SH-SY5Y (cell line): Measurements from ENCODE around the gene SLC41A3.

Source experiments
- GATA2 ChIP-seq: IDR thresholded peaks from 2 replicates; pipeline ENCODE4 v1.6.1; 2011; ENCODE audit warnings: mild to moderate bottlenecking, low read depth, low read length
- GATA3 ChIP-seq: IDR thresholded peaks from 2 replicates; pipeline ENCODE4 v1.6.1; 2011; ENCODE audit warnings: low read depth, mild to moderate bottlenecking, low read length, moderate library complexity

SLC41A3 gene

DNA sequence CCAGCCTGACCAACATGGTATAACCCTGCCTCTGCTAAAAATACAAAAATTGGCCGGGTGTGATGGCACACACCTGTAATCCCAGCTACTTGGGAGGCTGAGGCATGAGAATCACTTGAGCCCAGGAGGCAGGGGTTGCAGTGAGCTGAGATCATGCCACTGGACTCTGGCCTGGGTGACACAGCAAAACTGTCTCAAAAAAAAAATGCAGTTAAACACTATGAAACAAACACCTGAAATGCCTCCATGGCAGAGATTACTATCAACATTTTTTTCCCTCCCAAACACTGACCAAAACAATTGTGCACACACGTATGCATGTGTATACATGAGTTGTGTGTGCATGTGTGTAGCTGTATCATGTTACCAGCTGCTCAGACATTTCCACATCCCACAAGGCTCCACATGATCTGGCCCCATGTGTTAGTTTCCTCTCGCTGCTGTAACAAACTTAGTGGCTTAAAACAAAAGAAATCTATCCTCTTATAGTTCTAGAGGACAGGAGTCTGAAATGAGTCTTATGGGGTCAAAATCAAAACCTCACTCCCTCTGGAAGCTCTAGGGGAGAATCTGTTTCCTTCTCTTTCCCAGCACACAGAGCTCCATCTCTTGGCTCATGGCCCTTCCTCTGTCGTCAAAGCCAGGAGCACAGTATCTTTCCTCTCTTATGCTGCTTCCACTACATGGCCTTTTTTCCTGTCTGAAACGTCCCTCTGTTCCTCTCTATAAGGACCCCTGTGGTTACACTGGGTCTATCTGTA is 34.5 kb downstream of the SLC41A3 start:
- TF ChIP-seq GATA3: no peak
- no peak for TF ChIP-seq GATA2

GRCh38 chr3:126040386-126040785 is 43.5 kb downstream of the SLC41A3 start:
- TF ChIP-seq GATA3: no peak
- TF ChIP-seq GATA2: no peak

- TF ChIP-seq GATA3 (no peak), GATA2 (no peak)
These were observed 44.1 kb downstream of the SLC41A3 start for GRCh38 chr3:126039870-126040269.

DNA sequence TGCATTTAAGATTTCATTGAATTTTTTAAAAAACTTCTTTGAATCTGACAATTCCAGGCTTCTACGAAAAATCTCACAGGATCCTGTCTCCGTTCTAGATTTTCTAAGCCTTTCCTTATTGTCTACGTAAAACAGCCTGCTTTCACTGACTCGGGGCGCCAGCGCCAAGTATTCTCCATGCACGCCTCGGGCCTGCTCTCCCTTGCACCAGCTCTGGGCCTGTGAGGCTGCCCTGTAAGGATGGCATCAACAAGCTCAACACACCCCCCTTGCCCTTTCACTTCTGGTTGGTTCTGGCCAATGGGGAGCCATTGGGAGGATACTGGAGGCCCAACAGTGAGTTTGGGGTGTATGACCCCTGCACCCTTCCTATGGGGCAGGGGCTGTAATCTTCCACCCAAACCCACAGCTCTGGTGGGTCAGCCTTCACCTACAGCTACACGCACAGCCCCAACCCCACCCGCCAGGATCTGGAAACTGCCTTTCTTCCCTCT is 47.8 kb downstream of the SLC41A3 start:
- no peak for TF ChIP-seq GATA3
- TF ChIP-seq GATA2: no peak

DNA sequence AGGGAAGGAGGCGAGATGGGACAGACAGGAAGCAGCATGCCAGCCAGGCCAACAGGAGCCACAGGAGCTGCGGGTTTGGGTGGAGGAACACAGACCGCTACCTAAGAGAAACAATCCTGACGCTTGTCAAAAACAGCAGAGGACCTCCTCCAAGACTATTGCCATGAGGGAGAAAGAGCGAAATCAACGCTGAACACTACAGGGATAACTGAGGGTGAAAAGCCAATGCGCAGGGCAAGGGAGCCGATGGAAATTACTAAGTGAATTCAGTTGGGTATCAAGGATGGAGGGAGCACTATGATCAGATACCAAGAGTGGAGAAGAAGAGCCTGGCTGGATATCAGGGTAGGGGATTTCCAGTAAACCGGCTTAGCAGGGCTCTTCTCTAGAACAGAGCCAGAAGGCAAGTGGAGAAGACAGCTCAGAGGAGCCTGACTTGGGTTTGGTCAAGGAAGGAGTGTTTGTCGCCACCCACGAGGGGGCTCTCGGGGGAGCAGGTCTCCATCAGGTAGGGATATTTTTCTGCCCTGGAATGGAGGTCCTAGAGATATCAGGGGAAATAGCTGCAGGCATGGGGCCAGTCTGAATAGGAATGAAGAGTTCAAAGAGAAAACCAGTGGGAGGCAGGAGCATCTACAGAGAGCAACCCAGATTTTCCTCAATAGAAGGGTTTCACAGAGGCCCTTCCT is 48.4 kb downstream of the SLC41A3 start:
- TF ChIP-seq GATA2 (no peak), GATA3 (no peak)

- peak; percentile 65 for TF ChIP-seq GATA2
- no peak; the same call in 1 of the 2 replicates for TF ChIP-seq GATA3
These were observed 49.2 kb downstream of the SLC41A3 start for GRCh38 chr3:126034481-126035361.

DNA sequence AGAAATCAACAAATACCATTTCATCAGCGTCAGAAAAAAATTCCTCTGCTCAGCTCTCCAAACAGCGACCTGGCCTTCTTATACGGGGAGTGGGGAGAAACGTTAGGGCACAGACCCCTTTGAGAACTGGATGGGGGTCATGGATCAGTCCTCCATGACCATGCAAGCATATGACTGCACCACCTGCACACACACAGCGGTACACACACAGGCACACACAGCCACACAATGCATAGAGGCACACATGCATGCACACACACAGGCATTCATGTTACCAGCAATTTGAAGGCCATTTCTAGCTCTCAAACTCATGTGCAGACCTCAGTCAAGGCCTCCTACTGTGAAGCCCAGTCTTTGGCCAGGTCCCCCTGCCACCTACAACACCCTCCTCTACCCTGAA is 50.2 kb downstream of the SLC41A3 start:
- TF ChIP-seq GATA2: no peak
- no peak for TF ChIP-seq GATA3

GRCh38 chr3:126033051-126033745 is 50.7 kb downstream of the SLC41A3 start:
- no peak for TF ChIP-seq GATA3
- TF ChIP-seq GATA2: no peak

- TF ChIP-seq GATA2: no peak
- TF ChIP-seq GATA3: no peak
These were observed 51.9 kb downstream of the SLC41A3 start for GRCh38 chr3:126031981-126032471.

DNA sequence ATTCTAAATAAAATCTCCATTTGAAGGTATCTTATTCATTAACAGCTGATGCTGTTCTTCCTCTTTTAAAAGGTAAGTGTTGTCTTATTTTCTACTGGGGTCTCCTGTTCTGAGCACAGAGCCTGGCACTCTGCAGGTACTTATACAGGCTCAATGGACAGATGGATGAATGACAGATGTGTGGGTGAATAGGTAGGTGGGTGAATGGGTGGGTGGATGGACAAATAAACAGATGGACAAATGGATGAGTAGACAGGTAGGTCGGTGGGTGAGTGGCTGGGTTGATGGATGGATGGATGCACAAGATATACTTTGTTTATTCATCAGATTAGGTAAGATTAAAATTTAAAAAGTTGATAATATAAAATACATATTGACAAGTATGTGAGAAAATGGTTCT is 53.5 kb downstream of the SLC41A3 start:
- TF ChIP-seq GATA3: no peak
- no peak for TF ChIP-seq GATA2

- TF ChIP-seq GATA3 (no peak), GATA2 (no peak)
These were observed 54.7 kb downstream of the SLC41A3 start for GRCh38 chr3:126029241-126029640.

DNA sequence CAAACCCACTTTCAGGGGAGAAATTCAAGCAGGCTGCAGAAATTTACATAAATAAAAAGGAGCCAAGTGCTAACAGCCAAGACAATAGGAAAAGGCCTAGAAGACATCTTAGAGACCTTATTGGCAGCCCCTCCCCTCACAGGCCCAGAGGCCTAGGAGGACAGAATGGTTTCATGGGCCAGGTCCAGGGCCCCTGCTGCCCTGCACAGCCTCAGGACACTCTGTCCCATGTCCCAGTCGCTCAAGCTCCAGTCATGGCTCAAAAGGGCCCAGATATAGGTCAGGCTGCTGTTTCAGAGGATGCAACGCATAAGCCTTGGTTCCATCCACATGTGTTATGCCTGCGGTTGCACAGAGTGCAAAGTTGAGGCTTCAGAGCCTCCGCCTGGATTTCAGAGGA is 55.8 kb downstream of the SLC41A3 start:
- TF ChIP-seq GATA2 (no peak), GATA3 (no peak)

GRCh38 chr3:126026761-126027160 is 57.2 kb downstream of the SLC41A3 start:
- TF ChIP-seq GATA3: no peak
- no peak for TF ChIP-seq GATA2

DNA sequence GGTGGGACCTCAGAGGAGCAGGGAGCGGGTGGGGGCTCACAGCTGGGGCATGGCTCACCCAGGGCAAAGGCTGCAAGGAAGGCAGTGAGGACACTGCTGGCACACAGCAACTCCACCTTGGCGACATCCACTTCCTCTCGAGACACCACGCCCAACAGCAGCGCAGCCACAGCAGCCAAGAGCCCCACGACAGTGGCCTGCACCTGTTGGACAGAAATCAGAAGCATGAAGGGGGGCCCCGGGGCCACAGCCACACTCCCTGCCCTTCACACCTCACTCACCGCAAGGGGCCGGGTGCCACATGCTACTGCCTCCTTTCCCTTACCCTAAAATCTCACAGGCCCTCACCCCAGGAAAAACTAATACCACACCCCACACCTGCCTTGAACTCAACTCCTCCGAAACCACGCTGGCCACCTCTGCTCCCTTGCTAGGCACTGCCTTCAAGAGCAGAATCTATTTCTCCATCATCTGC is 57.6 kb downstream of the SLC41A3 start:
- no peak for TF ChIP-seq GATA2
- TF ChIP-seq GATA3: no peak
